ELR (cell line): ENCODE measurements around the gene YIPF3.
"Not testable (repeated sequence)": the region's sequence is repeated elsewhere in the genome, so short reads cannot be mapped to it uniquely, and the experiment has no call there.

Source experiments
- DNase-seq: peaks from one replicate; pipeline ENCODE4 v3.0.0-alpha.2; 2015; ENCODE audit warnings: low read depth

The YIPF3 gene

DNA sequence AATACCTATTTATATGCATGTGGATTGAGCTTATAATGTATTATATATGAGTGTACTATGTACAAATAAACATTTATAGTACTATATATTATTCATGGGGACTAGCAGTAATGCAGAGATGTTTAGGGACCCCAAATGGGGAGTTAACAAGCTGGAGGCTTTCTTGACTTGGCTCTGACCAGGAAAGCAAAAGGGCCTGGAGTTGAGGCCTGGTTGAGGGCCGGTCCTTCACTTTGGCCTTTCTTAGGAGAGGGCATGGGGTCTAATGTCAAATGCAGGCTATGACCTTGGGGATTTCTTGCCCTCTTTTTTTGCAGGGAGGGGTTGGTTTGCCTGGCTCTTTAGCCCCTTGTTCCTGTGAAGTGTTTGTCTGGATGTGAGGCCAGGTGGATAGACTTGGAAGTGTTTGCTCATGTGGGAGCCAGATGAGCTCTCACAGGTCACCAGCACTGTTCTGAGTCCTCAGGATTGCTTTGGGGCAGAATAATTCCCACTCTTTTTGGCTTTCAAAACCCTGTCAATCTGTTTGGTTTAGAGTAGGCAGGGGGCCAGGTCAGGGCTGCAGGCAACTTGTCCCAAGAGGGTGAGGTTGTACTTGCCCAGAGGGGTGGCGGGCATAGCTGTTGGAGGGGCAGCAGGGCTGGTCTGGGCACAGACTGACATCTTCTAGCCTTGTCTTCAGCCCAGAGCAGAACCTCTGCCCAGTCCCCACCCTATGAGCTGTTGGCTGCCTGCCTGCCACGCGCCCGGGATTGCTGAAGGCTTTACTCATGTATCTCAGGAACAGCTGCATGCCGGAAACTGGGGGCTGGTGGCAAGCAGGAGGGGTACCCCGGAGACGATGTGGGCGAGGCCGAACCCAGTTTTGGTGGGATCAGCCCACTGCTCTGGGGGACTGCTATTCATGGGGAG lies 24.7 kb downstream of the YIPF3 start:
- DNase-seq = peak; percentile 87

- no peak for DNase-seq
Measured at GRCh38 chr6:43490523-43490939, 26.2 kb downstream of the YIPF3 start.

DNA sequence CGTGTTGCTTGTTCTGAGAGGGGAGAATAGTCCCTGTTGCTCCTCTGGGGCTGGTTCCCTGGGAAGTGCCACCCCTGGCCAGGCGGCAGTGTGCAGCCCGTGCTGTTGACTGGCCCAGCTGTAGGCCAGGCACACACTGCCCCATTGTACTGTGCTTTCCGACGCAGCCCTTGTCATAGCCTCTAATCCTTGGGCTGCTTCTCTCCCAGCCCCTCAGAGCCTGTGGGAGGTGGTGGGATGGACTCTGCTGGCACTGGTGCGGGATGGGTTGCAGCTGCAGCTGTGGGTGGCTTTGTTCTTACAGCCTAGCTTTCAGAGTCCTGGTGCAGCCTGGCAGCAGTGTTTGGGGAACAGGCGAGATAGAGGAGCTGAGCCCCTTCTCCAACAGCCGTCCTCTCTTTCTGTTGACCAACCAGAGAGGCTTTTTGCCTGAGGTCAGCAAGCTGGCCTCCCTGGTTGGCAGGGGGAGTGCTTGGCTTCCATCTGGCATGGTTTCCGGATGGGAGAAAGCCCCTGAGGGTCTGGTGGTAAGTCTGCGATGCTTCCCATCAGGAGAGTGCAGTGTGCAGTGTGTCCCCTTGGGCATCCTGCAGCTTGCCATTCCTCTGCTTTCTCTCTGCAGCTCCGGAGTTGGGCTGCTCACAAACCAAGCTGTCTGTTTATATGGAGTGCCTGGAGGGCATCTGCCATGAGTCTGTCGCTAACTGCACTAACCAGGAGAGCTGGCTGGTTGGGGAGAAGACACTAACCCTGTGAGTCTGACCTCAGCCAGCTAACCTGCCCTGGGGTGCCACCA lies 27.3 kb downstream of the YIPF3 start:
- no peak for DNase-seq

- peak; percentile 85 for DNase-seq
Measured at GRCh38 chr6:43488667-43489276, 28.0 kb downstream of the YIPF3 start.

DNA sequence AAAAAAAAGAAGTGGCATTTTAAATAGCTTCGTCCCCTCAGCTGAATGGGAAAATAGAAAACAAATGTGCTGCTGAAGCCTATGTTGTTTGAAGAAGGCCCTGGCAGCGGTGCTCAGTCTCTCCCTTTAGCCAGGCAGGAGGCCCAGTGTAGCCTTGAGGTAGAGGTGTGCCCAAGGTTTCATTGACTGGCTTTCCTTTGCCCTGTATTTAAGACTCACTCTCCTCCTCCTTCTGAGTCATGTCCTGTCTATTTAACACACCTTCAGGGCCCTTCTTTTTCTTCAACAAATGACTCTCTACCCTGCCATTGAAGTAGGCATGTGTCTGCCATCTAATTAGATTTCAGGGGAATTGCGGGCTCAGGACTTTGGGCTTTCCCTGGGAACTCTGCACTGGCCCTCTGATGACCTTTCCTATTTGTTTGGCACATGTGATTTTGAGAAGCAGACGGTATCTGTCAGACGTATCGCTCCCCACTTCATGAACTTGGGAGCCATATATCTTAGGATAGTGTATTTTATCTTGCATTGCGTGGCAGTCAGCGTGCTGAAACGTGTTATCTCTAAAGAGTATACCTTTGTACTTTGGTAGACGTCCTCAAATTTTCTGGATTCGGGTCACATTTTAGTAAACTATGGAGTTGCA lies 35.0 kb downstream of the YIPF3 start:
- peak; percentile 45 for DNase-seq

DNA sequence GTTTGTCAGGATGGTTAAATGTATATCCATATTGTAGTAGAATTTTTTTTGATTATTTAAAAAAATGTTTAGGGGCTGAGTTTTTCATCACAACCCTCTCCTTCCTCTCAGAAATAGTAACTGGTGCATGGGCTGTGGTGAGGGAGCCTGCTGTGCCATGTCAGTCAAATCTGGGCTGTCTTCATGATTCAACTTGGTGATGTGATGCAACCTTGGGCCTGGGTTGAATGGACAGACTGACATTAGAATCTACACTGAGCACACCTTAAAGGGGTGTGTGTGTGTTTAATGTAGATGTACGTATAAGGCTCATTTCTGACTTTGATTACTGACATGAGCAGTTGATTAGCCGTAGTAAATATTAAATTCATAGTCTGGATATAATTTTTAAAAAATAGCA lies 35.7 kb downstream of the YIPF3 start:
- no peak for DNase-seq

- no peak for DNase-seq
Measured at GRCh38 chr6:43478008-43478372, 38.7 kb downstream of the YIPF3 start.

- DNase-seq = peak; percentile 91
Measured at GRCh38 chr6:43477235-43478007, 39.3 kb downstream of the YIPF3 start, which contains the start of gene TJAP1. TJAP1 (plus strand) TSS chr6:43477570; CDS start chr6:43499002, 21,432 bp downstream.

DNA sequence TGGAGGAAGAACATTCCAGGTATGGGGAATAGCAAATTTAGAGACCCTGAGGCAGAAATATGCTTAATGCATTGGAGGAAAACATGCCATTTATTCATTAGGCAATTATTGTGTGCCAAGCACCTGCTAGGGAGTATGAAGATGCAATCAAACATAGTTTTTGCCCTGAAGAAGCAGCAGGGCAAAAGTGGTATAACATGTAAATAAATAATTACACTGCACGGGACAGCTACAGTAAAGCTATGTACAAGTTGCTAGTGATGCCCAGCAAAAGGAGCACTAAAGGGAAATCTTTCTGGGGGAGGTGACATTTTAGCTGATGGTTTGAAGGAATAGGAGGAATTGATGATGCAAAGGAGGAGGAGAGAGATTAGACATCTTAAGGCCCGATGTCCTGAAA lies 40.0 kb downstream of the YIPF3 start:
- DNase-seq = peak; percentile 32

- no peak for DNase-seq
Measured at GRCh38 chr6:43475516-43475915, 41.2 kb downstream of the YIPF3 start.

DNA sequence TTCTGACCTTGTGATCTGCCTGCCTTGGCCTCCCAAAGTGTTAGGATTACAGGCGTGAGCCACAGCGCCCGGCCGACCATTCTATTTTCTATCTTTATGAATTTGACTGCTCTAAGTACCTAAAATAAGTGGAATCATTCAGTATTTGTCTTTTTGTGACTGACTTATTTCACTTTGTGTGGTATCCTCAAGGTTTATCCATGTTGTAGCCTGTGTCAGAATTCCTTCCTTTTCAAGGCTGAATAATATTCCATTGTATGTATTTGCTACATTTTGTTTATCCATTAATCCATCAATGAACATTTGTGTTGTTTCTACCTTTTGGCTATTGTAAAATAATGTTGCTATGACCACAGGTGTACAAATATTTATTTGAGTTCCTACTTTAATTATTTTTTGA lies 44.2 kb downstream of the YIPF3 start:
- no peak for DNase-seq

GRCh38 chr6:43471399-43471798 lies 45.3 kb downstream of the YIPF3 start:
- no peak for DNase-seq

GRCh38 chr6:43469947-43470346 lies 46.8 kb downstream of the YIPF3 start:
- DNase-seq = no peak

- no peak for DNase-seq
Measured at GRCh38 chr6:43468748-43469681, 47.7 kb downstream of the YIPF3 start.

DNA sequence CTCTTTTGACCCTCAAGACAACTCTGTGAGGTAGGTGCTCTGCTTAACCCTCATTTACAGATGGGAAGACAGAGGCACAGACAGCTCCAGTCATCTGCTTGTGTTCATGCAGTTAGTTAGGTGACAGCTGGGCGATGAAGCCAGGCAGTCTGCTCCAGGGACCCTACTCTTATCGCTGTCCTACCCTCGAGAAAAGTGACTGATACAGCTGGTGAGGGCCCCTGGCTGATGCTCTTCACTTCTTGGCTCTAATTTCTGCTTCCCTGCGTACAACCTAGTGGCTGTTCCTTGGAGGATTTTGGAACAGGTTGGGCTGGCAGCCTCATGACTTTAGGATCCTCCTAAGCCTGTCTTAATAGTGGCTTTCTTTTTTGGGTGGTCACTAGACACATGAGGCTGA lies 48.5 kb downstream of the YIPF3 start:
- DNase-seq = no peak

- DNase-seq = no peak
Measured at GRCh38 chr6:43467752-43468151, 49.0 kb downstream of the YIPF3 start.

GRCh38 chr6:43467265-43467664 lies 49.5 kb downstream of the YIPF3 start:
- not testable (repeated sequence) for DNase-seq

DNA sequence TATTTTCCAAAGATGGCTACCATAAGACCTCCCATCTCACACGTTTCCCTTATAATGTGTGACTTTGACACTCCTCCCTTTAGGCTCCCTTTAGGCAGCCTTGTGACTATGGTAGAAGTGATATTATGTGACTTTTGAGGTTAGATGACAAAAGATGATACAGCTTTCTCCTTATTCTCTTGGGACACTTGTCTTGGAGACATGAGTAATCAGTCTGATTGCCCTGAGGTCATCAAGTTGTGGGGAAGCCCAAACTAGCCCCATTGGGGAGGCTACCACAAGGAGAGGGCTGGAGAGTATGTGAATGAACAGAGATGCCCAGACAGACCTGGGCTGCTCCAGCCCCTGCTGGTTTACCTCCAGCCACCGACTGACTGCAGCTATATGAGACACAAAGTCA lies 50.8 kb downstream of the YIPF3 start:
- DNase-seq = peak; percentile 25

DNA sequence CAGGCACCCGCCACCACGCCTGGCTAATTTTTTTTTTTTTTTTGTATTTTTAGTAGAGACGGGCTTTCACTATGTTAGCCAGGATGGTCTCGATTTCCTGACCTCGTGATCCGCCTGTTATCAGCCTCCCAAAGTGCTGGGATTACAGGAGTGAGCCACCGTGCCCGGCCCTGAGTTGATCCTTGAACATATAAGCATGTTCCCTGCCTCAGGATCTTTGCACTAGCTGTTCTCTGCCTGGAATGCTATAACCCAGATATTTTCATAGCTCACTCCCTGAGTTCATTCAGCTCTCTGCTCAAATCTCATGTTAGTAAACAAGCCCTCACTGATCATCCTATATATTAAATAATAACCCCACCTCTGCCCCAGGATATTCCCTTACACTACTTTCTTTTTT lies 52.4 kb downstream of the YIPF3 start:
- DNase-seq = no peak

- no peak for DNase-seq
Measured at GRCh38 chr6:43461936-43462335, 54.8 kb downstream of the YIPF3 start.
